AG20443 (cell line): Measurements from ENCODE around the gene DDX41.

ENCODE experiments used
- DNase-seq: peaks from one replicate; pipeline ENCODE4 v3.0.0; 2012; ENCODE audit warnings: low spot score, mixed read lengths

The DDX41 gene

GRCh38 chr5:177513500-177513899 lies 3.3 kb downstream of the DDX41 start:
- no peak for DNase-seq

GRCh38 chr5:177512736-177513380 lies 3.9 kb downstream of the DDX41 start:
- DNase-seq = no peak

GRCh38 chr5:177511796-177512675 lies 4.7 kb downstream of the DDX41 start:
- DNase-seq = no peak

- no peak for DNase-seq
Observed at GRCh38 chr5:177511181-177511580, 5.6 kb downstream of the DDX41 start.

GRCh38 chr5:177510567-177511053 lies 6.2 kb downstream of the DDX41 start:
- DNase-seq = no peak

- DNase-seq = no peak
Observed at GRCh38 chr5:177509991-177510566, 6.7 kb downstream of the DDX41 start.

GRCh38 chr5:177509381-177509951 lies 7.3 kb downstream of the DDX41 start, which contains the start of gene DOK3:
TSS of gene DOK3 (minus strand) at chr5:177509826. CDS start at chr5:177509540, 286 bp downstream.
- no peak for DNase-seq

- DNase-seq = no peak
Observed at GRCh38 chr5:177508837-177509236, 7.9 kb downstream of the DDX41 start.

- DNase-seq = no peak
Observed at GRCh38 chr5:177508221-177508611, 8.5 kb downstream of the DDX41 start.

GRCh38 chr5:177507596-177508220 lies 9.1 kb downstream of the DDX41 start:
- no peak for DNase-seq

- DNase-seq = no peak
Observed at GRCh38 chr5:177507165-177507564, 9.6 kb downstream of the DDX41 start.

GRCh38 chr5:177505075-177505474 lies 11.7 kb downstream of the DDX41 start:
- no peak for DNase-seq

GRCh38 chr5:177504086-177505056 lies 12.4 kb downstream of the DDX41 start:
- no peak for DNase-seq

- no peak for DNase-seq
Observed at GRCh38 chr5:177503351-177504085, 13.2 kb downstream of the DDX41 start.

- DNase-seq = no peak
Observed at GRCh38 chr5:177502886-177503285, 13.9 kb downstream of the DDX41 start.

GRCh38 chr5:177501874-177502678 lies 14.7 kb downstream of the DDX41 start:
- no peak for DNase-seq

- peak; percentile 88 for DNase-seq
Observed at GRCh38 chr5:177500685-177501522, 15.9 kb downstream of the DDX41 start.

GRCh38 chr5:177499842-177500241 lies 16.9 kb downstream of the DDX41 start:
- no peak for DNase-seq
